Esophagus muscularis mucosa (tissue), 4 donors: ENCODE data around the gene MPZL1. TPM values are rescaled to one million over a fixed set of nuclear protein-coding genes. Genes with fewer than 3 reads are reported as not detected.

ENCODE experiments used
- DNase-seq: peaks from one replicate; pipeline ENCODE4 v3.0.0-alpha.2; 2017; ENCODE audit errors: extremely low spot score
- H3K27ac ChIP-seq, 4 donors: fragments of 200-600 bp; sonication (generic); replicated peaks in 1 of 4; 1 replicate in 3 of 4; 2 replicates in 1 of 4; pipeline ENCODE4 v1.5.1; 2016 to 2019; ENCODE audit warnings: mild to moderate bottlenecking in 1 of 4
- H3K27me3 ChIP-seq, 4 donors: fragments of 200-600 bp; sonication (generic); one replicate each; pipeline versions ENCODE4 v1.5.1 to v1.6.0; 2016 to 2019
- H3K36me3 ChIP-seq, 4 donors: fragments of 200-600 bp; sonication (generic); one replicate each; pipeline ENCODE4 v1.5.1; 2016 to 2019
- H3K4me1 ChIP-seq, 4 donors: fragments of 200-600 bp; sonication (generic); one replicate each; pipeline ENCODE4 v1.5.1; 2016 to 2019
- H3K4me3 ChIP-seq, 4 donors: fragments of 200-600 bp; sonication (generic); 1 replicate in 2 of 4; 2 replicates in 2 of 4; pipeline ENCODE4 v1.5.1; 2016 to 2019; ENCODE audit warnings: mild to moderate bottlenecking in 4 of 4, moderate library complexity in 1 of 4
- H3K9me3 ChIP-seq, 4 donors: fragments of 200-600 bp; sonication (generic); 1 replicate in 3 of 4; 2 replicates in 1 of 4; pipeline ENCODE4 v1.5.1; 2016 to 2019
- CTCF ChIP-seq, 3 experiments: fragments of 200-600 bp in 2 of 3; fragments of 450-650 bp in 1 of 3; sonication (generic) in 2 of 3; IDR thresholded peaks; one replicate each; pipeline ENCODE4 v1.5.1; 2017 to 2019; ENCODE audit warnings: antibody characterized with exemption in 3 of 3, mild to moderate bottlenecking in 2 of 3, moderate library complexity in 1 of 3
- EP300 ChIP-seq: sonication (generic); formaldehyde crosslinking; IDR thresholded peaks from one replicate; pipeline ENCODE4 v1.6.1; 2017; ENCODE audit warnings: antibody characterized with exemption
- POLR2A ChIP-seq: fragments of 450-650 bp; IDR thresholded peaks from one replicate; pipeline ENCODE4 v1.6.1; 2017; ENCODE audit warnings: antibody characterized with exemption, moderate library complexity, mild to moderate bottlenecking, low read depth
- POLR2AphosphoS5 ChIP-seq, 2 donors: sonication (generic); formaldehyde crosslinking; IDR thresholded peaks; one replicate each; pipeline ENCODE4 v1.6.1; 2017; ENCODE audit warnings: antibody characterized with exemption in 2 of 2
- WGBS: methylation state at CpG from one replicate; pipeline ENCODE4 v1.1.5; 2018; 5-methylcytosine and 5-hydroxymethylcytosine counted together
- intact Hi-C: fragments of 100-400 bp; cut with DNase I; formaldehyde crosslinking; loops from one replicate; pipeline ENCODE4 v1.15.1; 2023
- total RNA-seq, 4 donors: library from RNA; depleted of rRNA; stranded (reverse); fragments of >200 nt; gene quantifications; one replicate each; pipeline versions ENCODE4 v1.1.0 to v1.2.1, GENCODE V29; 2016

MPZL1 gene
- total RNA-seq, 4 donors from 2014 or later = 72.7 to 130 (median 107) TPM

GRCh38 chr1:167767761-167768160 lies 46.0 kb downstream of the MPZL1 start:
- H3K4me1 ChIP-seq = peaks cover 7 to 16% (median 16%) of the 10 kb centered on the region in 4 donors
- H3K9me3 ChIP-seq = no peaks in the 10 kb centered on the region
- no peak overlapping the region for H3K4me3 ChIP-seq
- H3K27ac ChIP-seq = no peak overlapping the region
- no peak for DNase-seq
- intact Hi-C loops = no loop called here
- no peak for TF ChIP-seq CTCF (IDR thresholded peaks at IDR 0.05)
- TF ChIP-seq POLR2A = no peak
- no peak for TF ChIP-seq EP300
- no peak for TF ChIP-seq POLR2AphosphoS5 (IDR thresholded peaks at IDR 0.05)
- peaks cover 0 to 56% (median 46%) of the 10 kb centered on the region in 4 donors for H3K36me3 ChIP-seq
- no peaks in the 10 kb centered on the region for H3K27me3 ChIP-seq

- H3K36me3 ChIP-seq = peaks cover 0 to 74% (median 53%) of the 10 kb centered on the region in 4 donors
- TF ChIP-seq POLR2A (no peak), POLR2AphosphoS5 (IDR thresholded peaks at IDR 0.05) (no peak), EP300 (no peak), CTCF (IDR thresholded peaks at IDR 0.05) (no peak)
- WGBS = 79% methylated on average over 3 of the region's 3 CpGs
- intact Hi-C loops = no loop called here
- H3K4me1 ChIP-seq = no peaks in the 10 kb centered on the region
- no peak overlapping the region for H3K4me3 ChIP-seq
- DNase-seq = no peak
- H3K9me3 ChIP-seq = no peaks in the 10 kb centered on the region
- no peaks in the 10 kb centered on the region for H3K27me3 ChIP-seq
- no peak overlapping the region for H3K27ac ChIP-seq
Measured at GRCh38 chr1:167770127-167770526, 48.3 kb downstream of the MPZL1 start.

GRCh38 chr1:167772436-167772835 lies 50.7 kb downstream of the MPZL1 start:
- peaks cover 0 to 6% (median 0%) of the 10 kb centered on the region in 4 donors for H3K4me1 ChIP-seq
- no peak for DNase-seq
- H3K27ac ChIP-seq = no peak overlapping the region
- intact Hi-C loops = no loop called here
- H3K27me3 ChIP-seq = no peaks in the 10 kb centered on the region
- TF ChIP-seq POLR2AphosphoS5 (IDR thresholded peaks at IDR 0.05) (no peak), POLR2A (no peak), CTCF (IDR thresholded peaks at IDR 0.05) (no peak), EP300 (no peak)
- 94% methylated on average over 4 of the region's 4 CpGs for WGBS
- H3K4me3 ChIP-seq = no peak overlapping the region
- H3K36me3 ChIP-seq = peaks cover 0 to 69% (median 49%) of the 10 kb centered on the region in 4 donors
- H3K9me3 ChIP-seq = no peaks in the 10 kb centered on the region

- Histone ChIP-seq H3K9me3 (no peaks in the 10 kb centered on the region), H3K27ac (no peak overlapping the region), H3K36me3 (peaks cover 0 to 69% (median 46%) of the 10 kb centered on the region in 4 donors), H3K4me1 (peaks cover 0 to 6% (median 0%) of the 10 kb centered on the region in 4 donors), H3K27me3 (no peaks in the 10 kb centered on the region), H3K4me3 (no peak overlapping the region)
- peak; percentile 19 for DNase-seq
- intact Hi-C loops = no loop called here
- WGBS = 86% methylated on average over 2 of the region's 2 CpGs
- TF ChIP-seq POLR2AphosphoS5 (IDR thresholded peaks at IDR 0.05) (no peak), EP300 (no peak), CTCF (IDR thresholded peaks at IDR 0.05) (no peak), POLR2A (no peak)
Measured at GRCh38 chr1:167773516-167773915, 51.7 kb downstream of the MPZL1 start.

GRCh38 chr1:167774710-167775109 lies 52.9 kb downstream of the MPZL1 start:
- no peak overlapping the region for H3K27ac ChIP-seq
- intact Hi-C loops = no loop called here
- no peak for TF ChIP-seq EP300
- no peak for TF ChIP-seq POLR2A
- no peak for TF ChIP-seq CTCF (IDR thresholded peaks at IDR 0.05)
- TF ChIP-seq POLR2AphosphoS5 (IDR thresholded peaks at IDR 0.05) = no peak
- peaks cover 0 to 6% (median 0%) of the 10 kb centered on the region in 4 donors for H3K4me1 ChIP-seq
- peaks cover 0 to 65% (median 36%) of the 10 kb centered on the region in 4 donors for H3K36me3 ChIP-seq
- no peak overlapping the region for H3K4me3 ChIP-seq
- DNase-seq = no peak
- no peaks in the 10 kb centered on the region for H3K9me3 ChIP-seq
- no peaks in the 10 kb centered on the region for H3K27me3 ChIP-seq
